Gastrocnemius medialis (tissue), 4 donors: ENCODE data around the gene SETDB1.

Source experiments
- CTCF ChIP-seq, 5 experiments: fragments of 450-650 bp in 3 of 5; fragments of 200-600 bp in 2 of 5; sonication (generic) in 2 of 5; IDR thresholded peaks in 4 of 5; conservative IDR thresholded peaks in 1 of 5; 1 replicate in 4 of 5; 2 replicates in 1 of 5; pipeline ENCODE4 v1.5.1; 2016 to 2019; ENCODE audit warnings: antibody characterized with exemption in 5 of 5, mild to moderate bottlenecking in 3 of 5, moderate library complexity in 3 of 5
- POLR2A ChIP-seq, 2 donors: fragments of 450-650 bp; IDR thresholded peaks; one replicate each; pipeline ENCODE4 v1.6.1; 2017; ENCODE audit warnings: antibody characterized with exemption in 2 of 2, mild to moderate bottlenecking in 2 of 2, moderate library complexity in 2 of 2

- TF ChIP-seq CTCF (IDR thresholded peaks at IDR 0.05 in 4 of 5, conservative IDR thresholded peaks at IDR 0.05 in 1 of 5) = no peak
- TF ChIP-seq POLR2A (IDR thresholded peaks at IDR 0.05) = no peak
Observed at GRCh38 chr1:150995460-150995859, 69.3 kb downstream of the SETDB1 start.
